OCI-LY3 (cell line): ENCODE data around the gene AGRP.

Experiments used
- H2AFZ ChIP-seq: fragments of 200-600, 300-600 bp; shearing (Covaris generic); 2 replicates; pipeline ENCODE4 v1.6.0; 2014; ENCODE audit warnings: antibody characterized with exemption, low read depth, low read length
- H3K27ac ChIP-seq: fragments of 200-600, 300-600 bp; sonication (generic); 2 replicates; pipeline ENCODE4 v1.5.1; 2014; ENCODE audit warnings: mild to moderate bottlenecking, low read length, moderate library complexity, mixed read lengths
- H3K27me3 ChIP-seq: fragments of 200-600, 300-600 bp; sonication (generic); 2 replicates; pipeline ENCODE4 v1.6.1; 2014; ENCODE audit warnings: low read depth, low read length, mixed read lengths
- H3K36me3 ChIP-seq: fragments of 200-600, 300-600 bp; sonication (generic); replicated peaks from 2 replicates; pipeline ENCODE3; 2014; ENCODE audit warnings: low read depth, low read length, mixed read lengths
- H3K4me1 ChIP-seq: fragments of 300-600, 200-600 bp; sonication (generic); 2 replicates; pipeline ENCODE4 v1.6.1; 2014; ENCODE audit warnings: low read length, mixed read lengths
- H3K4me2 ChIP-seq: fragments of 200-600, 300-600 bp; sonication (generic); 2 replicates; pipeline ENCODE4 v1.6.1; 2014; ENCODE audit warnings: low read length, mixed read lengths
- H3K4me3 ChIP-seq: fragments of 300-600, 200-600 bp; sonication (generic); 2 replicates; pipeline ENCODE4 v1.5.1; 2014; ENCODE audit warnings: antibody characterized with exemption, mild to moderate bottlenecking, low read length, moderate library complexity
- H3K79me2 ChIP-seq: fragments of 300-600, 200-600 bp; shearing (Covaris generic); 2 replicates; pipeline ENCODE4 v1.6.1; 2014; ENCODE audit warnings: mild to moderate bottlenecking, low read length, mixed read lengths
- H3K9ac ChIP-seq: fragments of 300-600, 200-600 bp; shearing (Covaris generic); 2 replicates; pipeline ENCODE4 v1.6.0; 2014; ENCODE audit warnings: mild to moderate bottlenecking, low read length, moderate library complexity
- H3K9me3 ChIP-seq: fragments of 200-600, 300-600 bp; shearing (Covaris generic); 2 replicates; pipeline ENCODE4 v1.6.1; 2014; ENCODE audit warnings: low read length, mixed read lengths; ENCODE audit not compliant: insufficient read depth
- H4K20me1 ChIP-seq: fragments of 200-600, 300-600 bp; sonication (generic); 2 replicates; pipeline ENCODE4 v1.6.1; 2016; ENCODE audit warnings: low read length, mixed read lengths; ENCODE audit not compliant: insufficient read depth
- CTCF ChIP-seq: fragments of 200-600, 300-600 bp; sonication (generic); IDR thresholded peaks from 2 replicates; pipeline ENCODE4 v1.5.1; 2014; ENCODE audit warnings: antibody characterized with exemption, low read length, low read depth
- EZH2phosphoT487 ChIP-seq: fragments of 200-600 bp; shearing (Covaris generic); IDR thresholded peaks from 2 replicates; pipeline ENCODE4 v1.6.1; 2018; ENCODE audit warnings: antibody characterized with exemption, mixed run types, low read depth

The AGRP gene

GRCh38 chr16:67483150-67483549 is at the start of gene AGRP:
Gene AGRP, minus strand, starts transcription at chr16:67483547. Its CDS starts 149 bp downstream, at chr16:67483398.
- H3K9ac ChIP-seq, result peak within 1 kb of the TSS; percentile 92; the same call in 1 of the 2 replicates
- H3K27me3 ChIP-seq, result no peaks in the 10 kb centered on the region
- no peak for TF ChIP-seq CTCF
- TF ChIP-seq EZH2phosphoT487, result no peak
- H4K20me1 ChIP-seq, result no peaks in the 10 kb centered on the region
- H3K79me2 ChIP-seq, result peaks cover 46% of the 10 kb centered on the region
- H3K4me3 ChIP-seq, result peak within 1 kb of the TSS; percentile 82
- H3K27ac ChIP-seq, result no peak within 1 kb of the TSS
- H3K36me3 ChIP-seq, result peaks cover 25% of the 10 kb centered on the region
- peaks cover 19% of the 10 kb centered on the region for H3K4me1 ChIP-seq
- H2AFZ ChIP-seq, result no peak within 1 kb of the TSS
- no peaks in the 10 kb centered on the region for H3K9me3 ChIP-seq
- peak within 1 kb of the TSS; percentile 93 for H3K4me2 ChIP-seq

- H3K9me3 ChIP-seq, result no peaks in the 10 kb centered on the region
- no peaks in the 10 kb centered on the region for H3K27me3 ChIP-seq
- TF ChIP-seq CTCF, result no peak
- no peak for TF ChIP-seq EZH2phosphoT487
- H3K4me1 ChIP-seq, result peaks cover 33% of the 10 kb centered on the region
- peak overlapping the region; percentile 97 for H3K4me2 ChIP-seq
- no peak overlapping the region for H2AFZ ChIP-seq
- peak overlapping the region; percentile 61; the same call in 1 of the 2 replicates for H3K27ac ChIP-seq
- peak overlapping the region; percentile 95 for H3K4me3 ChIP-seq
- H3K79me2 ChIP-seq, result peaks cover 53% of the 10 kb centered on the region
- peaks cover 7% of the 10 kb centered on the region for H3K36me3 ChIP-seq
- peak overlapping the region; percentile 97 for H3K9ac ChIP-seq
- H4K20me1 ChIP-seq, result peaks cover 43% of the 10 kb centered on the region
Observed at GRCh38 chr16:67531247-67531646, 47.9 kb upstream of the AGRP start.

DNA sequence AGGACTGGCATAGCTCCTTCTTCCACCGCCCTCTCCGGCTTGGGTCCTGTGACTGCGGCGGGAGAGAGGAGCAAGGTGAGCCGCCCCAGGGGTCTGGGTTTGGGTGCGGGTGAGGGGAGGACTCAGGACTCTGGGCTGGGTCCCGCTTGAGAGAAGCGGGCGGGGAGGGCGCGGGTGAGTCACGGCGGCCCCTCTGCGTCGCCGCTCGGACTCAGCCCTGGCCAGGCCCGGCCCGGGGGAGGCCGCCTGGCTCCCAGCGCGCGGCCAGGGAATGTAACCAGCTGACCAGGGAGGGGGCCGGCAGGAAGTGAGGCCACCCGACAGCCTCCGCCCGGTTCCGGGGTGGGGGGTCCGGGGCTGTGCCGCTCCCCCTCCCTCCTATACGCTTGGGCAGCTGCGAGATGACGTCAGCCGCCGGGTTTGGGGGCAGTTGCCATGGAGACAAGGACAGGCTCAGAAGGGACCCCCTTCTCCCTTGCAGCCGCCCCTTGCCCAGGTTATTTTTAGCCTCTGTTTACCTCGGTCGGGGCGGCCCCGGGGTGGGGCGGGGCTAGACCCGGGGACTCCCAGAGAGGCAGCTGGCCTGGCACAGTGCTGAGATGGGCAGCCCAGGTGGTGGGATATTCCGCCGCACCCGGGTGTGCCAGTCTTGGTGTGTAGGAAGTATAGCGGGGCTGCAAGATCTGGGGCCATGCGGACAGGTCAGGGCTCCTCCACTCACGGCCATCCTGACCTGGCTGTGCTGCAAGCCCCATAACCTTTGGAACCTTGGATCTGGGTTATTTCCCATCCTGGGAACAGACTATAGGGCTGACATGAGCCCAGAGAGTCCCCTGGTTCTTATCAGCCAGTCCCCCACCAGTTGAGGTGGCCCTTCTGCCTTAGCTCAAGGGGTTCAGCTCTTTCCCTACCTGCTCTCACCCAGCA is 46.9 kb upstream of the AGRP start:
- peak overlapping the region; percentile 97 for H3K9ac ChIP-seq
- TF ChIP-seq EZH2phosphoT487 (no peak), CTCF (no peak)
- peak overlapping the region; percentile 97 for H3K4me2 ChIP-seq
- peaks cover 7% of the 10 kb centered on the region for H3K36me3 ChIP-seq
- no peak overlapping the region; the same call in 1 of the 2 replicates for H2AFZ ChIP-seq
- H3K27me3 ChIP-seq, result no peaks in the 10 kb centered on the region
- H4K20me1 ChIP-seq, result peaks cover 34% of the 10 kb centered on the region
- peaks cover 48% of the 10 kb centered on the region for H3K79me2 ChIP-seq
- H3K4me1 ChIP-seq, result peaks cover 33% of the 10 kb centered on the region
- no peaks in the 10 kb centered on the region for H3K9me3 ChIP-seq
- H3K4me3 ChIP-seq, result peak overlapping the region; percentile 95
- H3K27ac ChIP-seq, result peak overlapping the region; percentile 61

DNA sequence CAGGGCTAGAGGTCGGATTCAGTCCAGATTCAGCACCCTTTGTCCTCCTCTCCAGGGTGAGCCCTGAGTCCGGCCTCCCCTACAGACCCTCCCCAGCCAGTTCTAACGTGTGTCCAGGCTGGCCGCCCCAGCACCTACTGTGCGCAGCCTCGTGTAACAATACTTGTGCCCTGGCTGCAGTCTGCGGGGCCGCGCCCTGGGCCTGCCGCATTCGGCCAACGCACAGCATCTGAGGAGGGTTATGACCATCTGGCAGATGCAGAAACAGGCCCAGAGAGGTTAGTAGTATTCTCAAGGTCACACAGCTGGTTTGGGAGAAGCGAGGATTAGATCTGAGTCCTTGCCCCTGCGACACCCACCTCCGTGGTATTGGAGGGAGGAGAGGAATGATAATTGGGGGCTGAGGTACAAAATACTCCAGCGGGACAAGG is 46.2 kb upstream of the AGRP start:
- no peaks in the 10 kb centered on the region for H3K27me3 ChIP-seq
- peaks cover 43% of the 10 kb centered on the region for H3K79me2 ChIP-seq
- peak overlapping the region; percentile 97 for H3K9ac ChIP-seq
- H3K4me1 ChIP-seq, result peaks cover 32% of the 10 kb centered on the region
- peak overlapping the region; percentile 95 for H3K4me3 ChIP-seq
- H3K9me3 ChIP-seq, result no peaks in the 10 kb centered on the region
- H3K36me3 ChIP-seq, result peaks cover 7% of the 10 kb centered on the region
- H2AFZ ChIP-seq, result no peak overlapping the region; the same call in 1 of the 2 replicates
- H4K20me1 ChIP-seq, result peaks cover 29% of the 10 kb centered on the region
- peak overlapping the region; percentile 97 for H3K4me2 ChIP-seq
- peak overlapping the region; percentile 61 for H3K27ac ChIP-seq
- TF ChIP-seq EZH2phosphoT487 (no peak), CTCF (no peak)
